Articular chondrocyte of knee joint (primary cell): ENCODE data around the gene E2F1. TPM values are rescaled to one million over a fixed set of nuclear protein-coding genes. Genes with fewer than 3 reads are reported as not detected.

Experiments used
- total RNA-seq: library from RNA; depleted of rRNA; stranded (reverse); fragments of >200 nt; gene quantifications from 2 replicates; pipeline ENCODE4 v1.2.3, GENCODE V29; 2012

E2F1 gene, protein sequence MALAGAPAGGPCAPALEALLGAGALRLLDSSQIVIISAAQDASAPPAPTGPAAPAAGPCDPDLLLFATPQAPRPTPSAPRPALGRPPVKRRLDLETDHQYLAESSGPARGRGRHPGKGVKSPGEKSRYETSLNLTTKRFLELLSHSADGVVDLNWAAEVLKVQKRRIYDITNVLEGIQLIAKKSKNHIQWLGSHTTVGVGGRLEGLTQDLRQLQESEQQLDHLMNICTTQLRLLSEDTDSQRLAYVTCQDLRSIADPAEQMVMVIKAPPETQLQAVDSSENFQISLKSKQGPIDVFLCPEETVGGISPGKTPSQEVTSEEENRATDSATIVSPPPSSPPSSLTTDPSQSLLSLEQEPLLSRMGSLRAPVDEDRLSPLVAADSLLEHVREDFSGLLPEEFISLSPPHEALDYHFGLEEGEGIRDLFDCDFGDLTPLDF
- total RNA-seq = 2.0 and 3.4 TPM in 2 replicates

DNA sequence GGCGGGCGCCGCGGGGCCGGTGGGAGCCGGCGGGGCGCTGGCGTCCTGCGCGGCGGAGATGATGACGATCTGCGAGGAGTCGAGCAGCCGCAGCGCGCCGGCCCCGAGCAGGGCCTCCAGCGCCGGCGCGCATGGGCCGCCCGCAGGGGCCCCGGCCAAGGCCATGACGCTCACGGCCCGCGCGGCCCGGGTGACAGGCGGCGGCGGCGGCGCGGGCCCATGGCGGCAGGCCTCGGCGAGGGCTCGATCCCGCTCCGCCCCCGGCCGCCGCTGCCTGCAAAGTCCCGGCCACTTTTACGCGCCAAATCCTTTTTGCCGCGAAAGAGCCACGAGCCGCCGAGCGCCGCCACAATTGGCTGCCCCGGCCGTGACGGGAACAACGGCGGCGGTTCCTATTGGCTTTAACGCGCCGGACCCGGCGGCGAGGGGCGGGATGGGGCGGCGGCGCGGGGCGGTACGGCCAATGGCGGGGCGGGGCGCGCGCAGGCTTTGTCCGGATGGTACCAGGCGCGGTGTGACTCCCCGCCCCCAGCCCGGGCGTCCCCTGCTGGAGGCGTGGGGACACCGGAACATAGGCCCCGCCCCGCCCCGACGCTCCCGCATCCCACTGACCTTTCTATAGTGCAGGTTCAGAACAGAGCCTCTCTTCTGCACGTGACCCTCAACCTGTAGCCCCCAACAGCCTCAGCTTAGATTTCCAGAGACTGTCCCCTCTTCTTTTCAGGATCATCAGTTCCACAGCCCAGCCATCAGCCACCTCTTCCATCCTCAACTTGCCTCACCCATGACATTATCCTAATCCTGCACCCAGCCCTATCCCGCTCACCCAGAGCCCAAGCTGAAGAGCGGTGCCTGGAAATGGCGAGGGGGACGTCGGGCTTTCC is at the start of gene E2F1:
E2F1 (minus strand) TSS at position 286 of the 884 bp plus-strand sequence; CDS start at position 165, 121 bp downstream.

DNA sequence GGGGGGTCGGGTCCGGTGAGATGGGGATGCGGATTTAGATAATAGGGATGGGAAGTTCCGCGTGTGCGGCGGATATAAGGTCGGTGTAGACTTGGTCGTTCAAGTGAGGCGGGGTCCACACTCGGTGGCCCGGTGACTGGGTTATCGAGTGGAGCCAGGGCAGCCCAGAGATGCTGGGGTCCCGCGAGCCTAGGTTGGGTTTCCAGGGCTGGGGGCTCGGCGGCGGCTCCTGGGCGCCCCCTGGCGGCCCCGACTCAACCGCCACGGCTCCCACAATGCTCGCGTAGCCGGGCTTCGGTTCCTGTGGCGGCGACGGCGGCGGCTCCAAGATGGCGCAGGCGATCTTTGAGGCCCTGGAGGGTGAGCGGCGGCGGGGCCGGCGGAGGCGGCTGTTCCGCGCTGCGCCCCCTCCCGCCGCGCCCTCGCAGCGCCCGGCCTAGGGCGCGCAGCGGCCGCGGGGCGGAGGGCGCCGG is 45.5 kb upstream of the E2F1 start, which contains the start of gene ZNF341:
ZNF341 (plus strand) TSS at position 304 of the 473 bp plus-strand sequence; CDS start at position 330, 26 bp downstream.

DNA sequence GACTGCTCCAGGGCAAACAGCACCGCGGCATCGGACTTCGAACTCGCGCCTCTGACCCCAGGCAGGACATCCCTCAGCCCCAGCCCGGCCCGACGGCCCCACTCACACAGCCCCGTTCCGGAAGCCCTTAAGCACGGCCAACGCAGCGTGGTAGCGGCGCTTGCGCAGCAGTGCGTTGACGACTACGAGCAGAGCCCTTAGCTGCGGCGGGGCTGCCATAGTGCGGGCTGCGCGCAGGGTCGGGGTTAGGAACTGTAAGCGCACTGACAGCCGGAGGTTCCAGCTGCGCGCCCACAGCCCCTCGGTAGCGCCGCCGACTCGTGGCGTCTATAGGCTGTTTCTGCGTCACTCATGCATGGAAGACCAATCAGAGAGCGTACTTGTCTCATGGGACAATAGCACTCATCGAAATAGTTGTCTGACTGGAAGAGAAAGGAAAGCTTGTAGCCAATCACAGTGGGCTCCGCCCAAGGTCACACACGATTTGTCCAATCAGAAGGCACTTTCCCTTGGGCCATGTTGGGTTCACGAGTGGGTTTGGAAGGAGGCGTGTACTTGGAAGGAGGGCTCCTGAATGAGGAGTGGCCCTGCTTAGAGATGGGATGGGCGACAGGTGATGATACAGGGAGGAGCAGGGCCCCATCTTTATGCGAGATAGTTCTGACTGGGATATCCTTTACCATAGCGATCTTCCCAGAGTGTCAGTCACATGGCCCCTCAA is 34.0 kb upstream of the E2F1 start, which contains the start of gene PXMP4:
PXMP4 (minus strand) TSS at position 322 of the 721 bp plus-strand sequence; CDS start at position 219, 103 bp downstream.

DNA sequence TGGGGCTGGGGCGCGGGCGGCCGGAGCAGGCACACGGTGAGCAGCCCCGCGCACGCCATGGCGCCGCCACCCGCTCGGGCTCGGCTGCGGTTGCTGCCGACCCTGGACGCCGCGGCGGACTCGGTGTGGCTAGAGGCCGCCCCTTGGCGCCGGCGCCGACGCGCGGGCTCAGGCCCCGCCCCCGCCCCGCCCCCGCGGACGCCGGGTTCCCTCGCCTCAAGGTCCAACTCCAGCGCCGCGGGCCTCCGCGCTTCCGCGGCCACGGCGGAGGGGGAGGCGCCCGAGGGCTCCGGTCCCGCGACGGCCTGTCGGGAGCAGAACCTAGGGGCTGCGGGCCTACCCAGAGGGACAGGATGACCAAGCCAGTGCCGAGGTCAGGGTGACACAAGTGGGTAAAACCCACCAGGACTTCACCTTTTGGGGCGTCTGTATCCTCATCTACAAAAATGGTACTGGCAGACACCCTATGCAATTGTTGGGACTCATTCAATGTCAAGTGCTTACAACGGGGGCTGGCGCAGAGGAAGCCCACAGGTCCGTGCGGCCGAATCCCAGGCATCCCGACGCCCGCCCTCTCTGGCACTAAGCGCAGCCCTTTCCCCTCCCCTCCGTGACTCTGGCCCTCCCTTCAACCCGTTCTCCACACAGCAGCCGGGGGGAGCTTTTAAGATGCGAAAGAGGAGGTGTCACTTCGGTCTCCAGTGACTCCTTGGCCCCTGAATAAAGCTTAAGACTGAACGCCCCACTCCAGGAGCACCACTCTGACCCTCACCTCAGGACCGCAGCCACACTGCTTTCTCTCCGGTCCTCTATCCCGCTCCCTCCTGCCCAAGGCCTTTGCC is 11.7 kb downstream of the E2F1 start, which contains the start of gene NECAB3:
NECAB3 (minus strand) TSS at position 135 of the 842 bp plus-strand sequence; CDS start at position 59, 76 bp downstream.

DNA sequence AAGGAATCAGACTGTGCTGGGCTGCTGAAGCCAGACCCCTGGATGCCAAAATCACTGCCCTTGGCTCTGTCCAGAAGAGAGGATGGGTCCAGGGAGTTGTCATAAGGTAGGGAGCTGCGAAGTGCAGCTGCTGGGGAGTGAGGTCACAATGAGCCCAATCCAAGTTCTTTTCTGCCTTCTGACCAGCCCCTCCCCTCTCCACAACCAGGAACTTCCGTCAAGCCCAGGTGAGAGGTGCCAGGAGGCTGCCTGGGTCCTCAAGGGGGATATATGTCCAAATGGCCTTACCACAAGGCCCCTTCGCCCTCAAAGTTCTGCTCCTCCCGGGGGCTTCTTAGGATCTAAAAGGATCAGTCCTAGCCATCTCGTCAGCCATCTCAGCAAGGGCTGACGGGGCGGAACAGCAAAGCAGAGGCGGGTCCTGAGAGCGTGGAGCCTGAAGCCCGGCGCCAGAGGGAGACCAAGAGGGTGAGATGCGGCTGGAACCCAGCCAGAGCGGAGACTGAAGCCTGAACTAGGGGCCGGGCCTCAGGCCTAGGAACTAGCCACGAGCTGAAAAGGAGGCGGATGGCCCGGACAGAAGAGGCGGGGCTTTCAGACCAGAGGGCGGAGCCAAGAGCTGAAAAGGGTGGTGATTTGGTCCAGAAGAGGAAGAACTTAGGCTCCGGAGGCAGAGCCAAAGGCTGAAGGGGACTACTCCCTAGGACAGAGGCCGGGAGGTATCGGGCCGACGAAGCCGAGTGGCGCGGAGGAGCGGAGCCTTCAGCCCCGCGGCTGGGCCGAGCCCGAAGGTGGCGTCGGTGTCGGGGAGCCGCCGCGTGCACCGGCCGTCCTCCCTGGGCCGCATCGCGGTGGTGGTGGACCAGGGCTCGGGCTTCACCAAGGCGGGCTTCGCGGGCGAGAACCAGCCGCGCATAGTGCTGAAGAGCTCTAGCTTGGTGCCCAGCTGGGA is 19.6 kb downstream of the E2F1 start, which contains the start of gene ACTL10:
ACTL10 (plus strand) TSS at position 651 of the 952 bp plus-strand sequence. CDS start 555 bp downstream, outside the sequence.

DNA sequence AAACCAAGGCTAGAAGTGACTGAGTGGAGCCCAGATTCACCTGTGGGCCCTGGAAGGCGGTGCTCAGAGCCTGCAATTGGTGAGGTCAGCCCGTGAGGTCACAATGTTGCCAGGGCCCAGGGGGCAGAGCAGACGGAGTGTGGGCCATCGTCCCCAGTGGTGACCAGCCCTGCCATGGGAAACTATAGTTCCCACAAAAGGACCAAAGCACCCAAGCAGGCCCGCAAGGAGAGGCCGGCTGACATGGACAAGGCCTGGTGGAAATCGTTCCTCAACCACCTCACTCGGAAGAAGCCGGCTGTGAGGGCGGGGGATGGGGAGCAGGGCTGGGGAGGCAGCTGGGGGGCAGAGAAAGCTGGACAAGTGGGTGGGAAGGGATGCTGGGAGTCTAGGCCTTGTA is 24.0 kb downstream of the E2F1 start, which contains the start of gene C20orf144:
C20orf144 (plus strand) TSS at position 156 of the 400 bp plus-strand sequence; CDS start at position 175, 19 bp downstream.

Other genes starting within 250 kb of the E2F1 start
- gene SNTA1, start 242.6 kb downstream of the E2F1 start, total RNA-seq = 19.2 and 22.1 TPM in 2 replicates
- gene CBFA2T2, start 196.3 kb downstream of the E2F1 start, total RNA-seq = 10.7 and 11.9 TPM in 2 replicates
- 0.13 TPM in 1 of 2 replicates, not detected in the other for gene C20orf144, start 24.1 kb downstream of the E2F1 start, total RNA-seq
- 1.7 and 2.1 TPM in 2 replicates for gene ACTL10, start 19.4 kb downstream of the E2F1 start, total RNA-seq
- 11.6 and 14.1 TPM in 2 replicates for gene NECAB3, start 12.0 kb downstream of the E2F1 start, total RNA-seq
- gene PXMP4, start 33.9 kb upstream of the E2F1 start, total RNA-seq = 4.7 and 8.9 TPM in 2 replicates
- gene ZNF341, start 45.6 kb upstream of the E2F1 start, total RNA-seq = 1.4 and 1.7 TPM in 2 replicates
- gene CHMP4B, start 125.0 kb upstream of the E2F1 start, total RNA-seq = 42.4 and 57.4 TPM in 2 replicates